ENCODE measurements around the gene KIAA0319L.

KIAA0319L gene

DNA sequence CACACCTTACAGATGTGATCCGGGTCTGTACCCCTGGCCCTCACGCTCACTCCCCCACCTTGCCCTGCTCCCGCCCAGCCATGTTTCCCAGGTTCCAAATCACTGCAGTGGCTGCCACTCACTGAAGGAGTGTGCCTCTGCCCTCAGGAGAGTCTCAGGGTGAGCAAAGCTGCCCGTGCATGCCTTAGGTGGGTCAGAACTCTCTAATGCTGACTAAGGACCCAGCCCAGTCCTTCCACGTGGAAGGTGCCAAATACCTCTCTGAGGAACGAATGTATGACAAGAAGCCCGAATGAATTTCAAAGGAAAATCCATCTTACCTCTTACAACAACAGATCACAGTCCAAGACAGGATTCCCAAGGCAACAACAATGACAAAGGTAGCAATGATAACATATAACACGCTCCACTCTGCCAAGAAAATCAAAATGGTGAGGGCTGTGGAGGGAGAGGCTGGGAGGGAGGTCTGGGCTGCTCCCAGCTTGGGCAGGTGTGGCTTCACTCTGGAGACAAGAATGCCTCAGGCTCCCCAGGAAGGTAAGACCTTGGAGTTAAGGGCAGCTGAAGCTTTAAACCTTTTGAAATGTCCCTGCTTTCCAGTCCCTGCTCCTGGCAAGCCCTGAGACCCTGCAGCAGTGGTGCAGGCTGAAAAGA lies 115.2 kb downstream of the KIAA0319L start:
- DNase-seq: no peak

DNA sequence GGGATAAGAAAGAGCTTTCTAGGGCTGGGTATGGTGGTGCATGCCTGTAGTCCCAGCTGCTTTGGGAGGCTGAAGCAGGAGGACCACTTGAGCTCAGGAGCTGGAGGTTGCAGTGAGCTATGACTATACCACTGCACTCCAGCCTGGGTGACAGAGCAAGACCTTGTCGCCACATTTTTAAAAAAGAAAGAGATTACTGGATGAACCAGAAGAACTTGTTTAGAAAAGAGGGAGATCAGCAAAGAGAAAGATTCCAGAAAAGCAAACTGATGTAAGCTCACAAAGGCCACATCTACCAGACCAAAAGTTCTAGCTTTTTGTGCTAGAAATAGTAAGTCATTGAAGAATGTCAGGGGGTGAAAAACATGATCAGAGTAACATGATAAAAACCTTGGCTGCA lies 117.6 kb downstream of the KIAA0319L start:
- DNase-seq: no peak

GRCh38 chr1:35437200-35437599 lies 120.0 kb downstream of the KIAA0319L start:
- no peak for DNase-seq

GRCh38 chr1:35436078-35436477 lies 121.1 kb downstream of the KIAA0319L start:
- DNase-seq: no peak

DNA sequence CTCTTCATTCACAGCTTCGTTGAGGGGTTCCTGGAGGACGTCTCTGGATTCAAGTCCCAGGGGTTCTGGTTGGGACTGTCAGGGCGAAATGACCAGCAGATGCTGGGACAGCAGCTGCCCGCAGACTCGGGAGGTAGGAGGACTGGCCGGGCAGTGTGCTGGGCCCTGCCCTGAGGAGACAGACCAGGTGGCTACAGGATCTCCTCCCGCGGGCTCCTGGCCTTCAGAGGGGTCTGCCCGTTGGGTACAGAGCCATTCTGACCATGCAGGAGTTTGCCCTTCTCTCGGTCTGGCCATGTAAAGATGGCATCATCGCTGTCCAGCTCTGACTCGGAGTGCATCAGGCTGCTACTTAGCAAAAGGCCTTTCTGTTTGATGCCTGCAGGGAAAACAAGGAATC lies 122.5 kb downstream of the KIAA0319L start:
- DNase-seq: no peak

- DNase-seq: no peak
These were observed 123.5 kb downstream of the KIAA0319L start for GRCh38 chr1:35433714-35434113.

DNA sequence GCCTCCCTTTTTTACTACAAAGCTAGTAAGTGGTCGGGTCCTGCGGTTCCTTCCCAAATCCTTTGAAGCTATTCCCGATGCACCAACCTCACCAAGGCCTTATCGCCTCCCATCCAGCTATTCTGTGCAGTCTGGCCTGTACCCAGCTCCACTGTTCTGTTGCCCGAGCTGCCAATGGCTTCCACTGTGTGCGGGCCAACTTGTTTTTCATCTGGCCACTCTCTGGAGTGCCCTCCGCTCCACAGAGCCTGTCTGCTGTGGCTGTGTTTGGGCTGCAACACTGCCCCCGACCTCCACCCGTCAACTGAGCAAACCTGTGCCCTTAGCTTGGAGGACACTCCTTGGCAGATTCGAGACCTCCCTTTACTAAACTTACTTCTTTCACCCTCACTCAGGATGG lies 125.0 kb downstream of the KIAA0319L start:
- no peak for DNase-seq

- DNase-seq: no peak
These were observed 126.0 kb downstream of the KIAA0319L start for GRCh38 chr1:35431173-35431599.

GRCh38 chr1:35430762-35431161 lies 126.4 kb downstream of the KIAA0319L start:
- DNase-seq: no peak

- no peak for DNase-seq
These were observed 128.8 kb downstream of the KIAA0319L start for GRCh38 chr1:35428360-35428759.

DNA sequence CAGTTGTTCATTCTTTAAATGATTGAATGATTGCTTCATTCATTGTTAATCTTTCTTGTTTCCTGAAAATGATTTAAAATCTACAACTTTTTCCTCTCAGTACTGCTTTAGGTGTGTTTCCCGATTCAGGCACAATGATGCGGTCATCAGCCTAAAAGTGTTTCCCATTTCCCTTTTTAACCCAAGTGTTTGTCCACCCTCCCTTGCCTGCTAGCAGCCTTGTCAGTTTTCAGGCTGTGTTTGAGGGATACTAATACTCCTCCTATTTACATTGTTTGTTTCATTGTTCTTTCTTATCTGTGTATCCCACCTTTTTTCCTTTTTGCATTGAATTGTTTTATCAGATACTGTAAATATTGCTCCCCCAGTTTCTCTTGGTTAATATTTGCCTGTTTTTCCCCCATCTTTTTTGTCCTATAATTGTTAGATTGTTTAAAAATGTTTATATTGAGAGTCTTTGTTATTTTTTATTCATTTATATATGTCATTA lies 131.1 kb downstream of the KIAA0319L start:
- DNase-seq: peak; percentile 19

DNA sequence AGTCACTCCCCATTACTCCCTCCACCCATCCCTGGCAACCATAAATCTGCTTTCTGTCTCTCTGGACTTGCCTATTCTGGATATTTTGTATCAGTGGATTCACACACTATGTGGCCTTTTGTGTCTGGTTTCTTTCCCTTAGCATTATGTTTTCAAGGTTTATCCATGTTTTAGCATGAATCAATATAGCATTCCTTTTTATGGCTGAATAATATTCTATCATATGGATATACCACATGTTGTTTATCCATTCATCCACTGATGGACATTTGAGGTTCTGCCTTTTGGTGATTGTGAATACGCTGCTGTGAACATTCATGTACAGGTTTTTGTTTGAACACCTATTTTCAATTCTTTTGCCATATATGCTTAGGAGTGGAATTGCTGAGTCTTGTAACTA lies 148.3 kb downstream of the KIAA0319L start:
- no peak for DNase-seq

DNA sequence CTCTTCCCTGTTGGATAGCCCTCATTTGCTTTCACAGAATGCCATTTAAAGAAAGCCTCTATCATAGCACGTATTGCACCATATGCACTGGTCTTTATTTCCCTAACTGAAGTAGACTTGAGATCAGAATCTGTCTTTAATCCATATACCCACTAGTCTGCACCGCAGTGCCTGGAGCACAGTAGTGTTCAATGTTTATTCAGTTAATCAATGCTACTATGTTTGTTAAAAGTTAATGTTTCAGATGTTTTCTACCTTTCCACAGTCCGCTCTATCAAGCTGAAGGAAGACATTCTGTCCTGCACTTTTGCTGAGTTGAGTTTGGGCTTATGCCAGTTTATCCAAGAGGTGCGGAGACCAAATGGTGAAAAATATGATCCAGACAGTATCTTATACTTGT lies 149.5 kb downstream of the KIAA0319L start:
- DNase-seq: no peak

GRCh38 chr1:35406103-35406502 lies 151.1 kb downstream of the KIAA0319L start:
- no peak for DNase-seq

DNA sequence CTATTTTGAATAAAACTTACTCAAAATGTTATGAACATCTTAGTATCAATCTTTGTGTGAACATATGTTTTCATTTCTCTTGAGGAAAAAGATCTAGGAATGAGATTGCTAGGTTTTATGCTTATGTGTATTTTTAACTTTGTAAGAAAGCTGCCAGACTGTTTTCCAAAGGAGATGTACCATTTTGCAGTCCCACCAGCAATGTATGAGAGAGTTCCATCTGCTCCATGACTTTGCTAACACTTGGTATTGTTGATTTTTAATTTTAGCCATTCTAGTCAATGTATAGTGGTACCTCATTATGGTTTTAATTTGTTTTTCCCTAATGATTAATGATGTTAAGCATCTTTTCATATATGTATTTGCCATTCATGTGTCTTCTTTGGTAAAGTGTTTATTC lies 156.2 kb downstream of the KIAA0319L start:
- DNase-seq: no peak

GRCh38 chr1:35398739-35399138 lies 158.5 kb downstream of the KIAA0319L start:
- peak; percentile 8 for DNase-seq

DNA sequence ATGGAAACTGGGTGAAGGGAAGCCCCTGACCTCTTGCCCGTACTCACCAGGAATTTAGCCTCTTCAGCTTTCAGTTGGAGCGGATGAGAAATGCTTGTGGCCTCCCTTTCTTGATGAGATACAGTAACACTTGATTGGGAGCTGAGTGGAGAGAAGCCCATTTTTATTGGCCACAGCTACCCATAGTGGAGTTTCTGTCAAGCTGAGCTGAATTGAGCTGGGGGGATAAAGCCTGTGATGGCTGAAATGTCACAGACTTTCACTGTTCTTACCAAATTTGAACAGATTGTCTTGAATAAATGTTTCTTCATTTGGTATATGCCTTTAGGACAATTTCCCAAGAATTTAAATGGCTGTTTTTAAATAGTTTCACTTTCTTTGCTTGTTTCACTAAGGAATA lies 162.8 kb downstream of the KIAA0319L start:
- DNase-seq: no peak

GRCh38 chr1:35390600-35391494 lies 166.4 kb downstream of the KIAA0319L start:
- no peak for DNase-seq

- no peak for DNase-seq
These were observed 170.2 kb downstream of the KIAA0319L start for GRCh38 chr1:35386959-35387358.

- DNase-seq: no peak
These were observed 170.9 kb downstream of the KIAA0319L start for GRCh38 chr1:35386290-35386689.
